ENCODE data around the gene PLSCR1. TPM values are rescaled to one million over a fixed set of nuclear protein-coding genes. Genes with fewer than 3 reads are reported as not detected.

The PLSCR1 gene
- total RNA-seq, 1 experiment from 2014 or later: 60.1 TPM

DNA sequence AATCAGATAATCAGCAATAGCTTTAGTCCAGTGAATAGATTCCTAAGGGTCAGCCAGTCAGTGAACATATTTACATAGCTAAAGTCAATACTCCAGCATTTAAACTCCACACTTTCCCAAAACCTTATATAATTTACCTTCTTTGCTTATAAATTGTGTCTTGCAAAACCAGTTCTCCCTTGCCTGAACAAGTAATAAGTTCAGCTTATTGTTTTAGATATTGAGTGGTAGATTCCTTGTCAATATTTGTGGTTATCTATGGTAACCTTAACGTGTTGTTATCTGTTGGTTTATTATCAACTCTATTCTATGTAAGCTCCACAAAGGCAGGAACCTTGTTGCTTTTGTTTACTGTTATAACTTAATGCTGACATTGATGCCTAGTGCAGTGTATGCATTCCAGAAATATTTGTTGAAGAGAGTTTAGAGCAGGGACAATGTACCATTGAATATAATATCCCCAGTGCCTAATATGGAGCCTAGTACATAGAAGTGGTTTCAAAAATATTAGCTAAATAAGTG lies 36.7 kb upstream of the PLSCR1 start:
- no TSS peak for BruUV-seq (replicated peaks)

DNA sequence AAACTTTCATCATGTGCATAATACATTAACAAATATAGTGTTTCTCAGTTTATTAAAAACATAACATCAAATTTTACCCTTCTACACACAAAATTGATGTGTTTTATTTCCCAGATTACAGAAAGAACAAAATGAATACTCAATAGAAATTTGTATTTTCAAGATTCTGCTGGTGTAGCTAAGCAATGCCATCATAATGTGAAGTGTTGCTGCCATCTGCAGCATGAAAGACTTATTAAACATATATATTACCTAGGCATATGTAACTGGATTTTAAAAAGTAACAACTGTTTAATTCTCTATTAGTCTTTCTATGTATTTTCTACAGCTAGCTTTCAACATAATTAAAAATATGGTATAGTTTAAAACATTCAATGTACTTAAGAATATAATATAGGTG lies 33.3 kb upstream of the PLSCR1 start:
- Histone ChIP-seq H3F3A (ENCODE audit: insufficient read depth, low read depth) (no peaks in the 10 kb centered on the region), H3K79me2 (ENCODE audit: low read depth) (no peaks in the 10 kb centered on the region), H3K9me3 (ENCODE audit: insufficient read depth, low read depth) (0 out of 2 replicates have a peak, but pooled peaks cover 3% of the 10 kb centered on the region), H3K9me2 (ENCODE audit: insufficient read depth) (no peaks in the 10 kb centered on the region), H3K27me3 (ENCODE audit: insufficient read depth, low read depth) (no peaks in the 10 kb centered on the region), H2AFZ (no peak overlapping the region), H4K20me1 (ENCODE audit: insufficient read depth) (no peaks in the 10 kb centered on the region), H3K36me3 (ENCODE audit: low read depth) (no peaks in the 10 kb centered on the region), H3K4me2 (no peak overlapping the region), H3K4me1 (replicated peaks; ENCODE audit: insufficient read depth) (no peaks in the 10 kb centered on the region), H3K27ac (no peak overlapping the region), H3K4me3 (no peak overlapping the region)
- ChIA-PET CTCF (interaction anchor here (0.5 to 2.0 kb wide), 6 partner anchors 16 to 1601 kb away, joined by 3 to 20 read pairs (median 4); no protein-coding TSS in a partner anchor), POLR2A (ENCODE audit: unreplicated experiment) (interaction anchor here (0.6 kb wide), 1 partner anchor 497 kb away, joined by 5 read pairs; no protein-coding TSS in a partner anchor)
- no TSS peak for BruUV-seq (replicated peaks)
- intact Hi-C loops (cut with micrococcal nuclease; ENCODE audit: unreplicated experiment): loop anchor here (1.0 to 10.0 kb wide), 6 partner anchors 75 to 783 kb away; no protein-coding TSS in a partner anchor
- peak in 1 of 2 experiments; percentile 12 for DNase-seq
- TF ChIP-seq, protein P1, sequence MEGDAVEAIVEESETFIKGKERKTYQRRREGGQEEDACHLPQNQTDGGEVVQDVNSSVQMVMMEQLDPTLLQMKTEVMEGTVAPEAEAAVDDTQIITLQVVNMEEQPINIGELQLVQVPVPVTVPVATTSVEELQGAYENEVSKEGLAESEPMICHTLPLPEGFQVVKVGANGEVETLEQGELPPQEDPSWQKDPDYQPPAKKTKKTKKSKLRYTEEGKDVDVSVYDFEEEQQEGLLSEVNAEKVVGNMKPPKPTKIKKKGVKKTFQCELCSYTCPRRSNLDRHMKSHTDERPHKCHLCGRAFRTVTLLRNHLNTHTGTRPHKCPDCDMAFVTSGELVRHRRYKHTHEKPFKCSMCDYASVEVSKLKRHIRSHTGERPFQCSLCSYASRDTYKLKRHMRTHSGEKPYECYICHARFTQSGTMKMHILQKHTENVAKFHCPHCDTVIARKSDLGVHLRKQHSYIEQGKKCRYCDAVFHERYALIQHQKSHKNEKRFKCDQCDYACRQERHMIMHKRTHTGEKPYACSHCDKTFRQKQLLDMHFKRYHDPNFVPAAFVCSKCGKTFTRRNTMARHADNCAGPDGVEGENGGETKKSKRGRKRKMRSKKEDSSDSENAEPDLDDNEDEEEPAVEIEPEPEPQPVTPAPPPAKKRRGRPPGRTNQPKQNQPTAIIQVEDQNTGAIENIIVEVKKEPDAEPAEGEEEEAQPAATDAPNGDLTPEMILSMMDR (conservative IDR thresholded peaks at IDR 0.05): peak; percentile 67
- no peak for TF ChIP-seq EZH2 (IDR thresholded peaks at IDR 0.05; ENCODE audit: low read depth)

More for the DNA sequence above, 36.7 kb upstream of the PLSCR1 start:
- Histone ChIP-seq H3F3A (ENCODE audit: insufficient read depth, low read depth) (no peaks in the 10 kb centered on the region), H4K20me1 (ENCODE audit: insufficient read depth) (no peaks in the 10 kb centered on the region), H3K4me3 (no peak overlapping the region), H3K27ac (no peak overlapping the region), H3K9me3 (ENCODE audit: insufficient read depth, low read depth) (0 out of 2 replicates have a peak, but pooled peaks cover 7% of the 10 kb centered on the region), H3K4me2 (no peak overlapping the region), H3K4me1 (replicated peaks; ENCODE audit: insufficient read depth) (no peaks in the 10 kb centered on the region), H3K9me2 (ENCODE audit: insufficient read depth) (no peaks in the 10 kb centered on the region), H3K79me2 (ENCODE audit: low read depth) (no peaks in the 10 kb centered on the region), H3K27me3 (ENCODE audit: insufficient read depth, low read depth) (no peaks in the 10 kb centered on the region), H2AFZ (no peak overlapping the region), H3K36me3 (ENCODE audit: low read depth) (no peaks in the 10 kb centered on the region)
- intact Hi-C loops (cut with micrococcal nuclease; ENCODE audit: unreplicated experiment): no loop called here
- CTCF ChIA-PET: no interaction called here
- no peak for DNase-seq
- POLR2A ChIA-PET (ENCODE audit: unreplicated experiment): no interaction called here
- TF ChIP-seq EZH2 (IDR thresholded peaks at IDR 0.05; ENCODE audit: low read depth): no peak
- TF ChIP-seq, protein P1 (conservative IDR thresholded peaks at IDR 0.05): no peak

DNA sequence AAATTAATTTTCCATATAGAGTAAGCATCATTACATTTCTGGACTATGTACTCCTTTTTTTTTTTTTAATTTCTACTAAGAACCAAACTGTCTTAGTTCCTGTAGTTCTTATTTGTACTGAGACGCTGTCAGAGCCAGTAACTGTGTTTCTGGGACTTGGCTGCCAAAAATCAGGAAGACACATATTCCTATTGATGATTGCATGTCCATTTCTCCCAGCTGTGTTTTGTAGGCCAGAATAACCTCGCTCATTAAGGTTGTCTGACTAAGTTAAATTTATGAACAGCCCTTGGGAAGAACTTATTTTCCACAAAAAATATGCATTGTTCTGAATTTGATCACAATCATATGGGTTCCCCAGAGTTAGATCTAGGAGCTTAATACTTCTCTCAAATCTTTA lies 31.2 kb upstream of the PLSCR1 start:
- no TSS peak for BruUV-seq (replicated peaks)
- Histone ChIP-seq H3K79me2 (ENCODE audit: low read depth) (no peaks in the 10 kb centered on the region), H3K9me3 (ENCODE audit: insufficient read depth, low read depth) (no peaks in the 10 kb centered on the region), H3K9me2 (ENCODE audit: insufficient read depth) (no peaks in the 10 kb centered on the region), H3F3A (ENCODE audit: insufficient read depth, low read depth) (no peaks in the 10 kb centered on the region), H4K20me1 (ENCODE audit: insufficient read depth) (no peaks in the 10 kb centered on the region), H3K27ac (no peak overlapping the region), H3K4me1 (replicated peaks; ENCODE audit: insufficient read depth) (no peaks in the 10 kb centered on the region), H3K27me3 (ENCODE audit: insufficient read depth, low read depth) (no peaks in the 10 kb centered on the region), H3K36me3 (ENCODE audit: low read depth) (no peaks in the 10 kb centered on the region), H3K4me2 (no peak overlapping the region), H3K4me3 (no peak overlapping the region), H2AFZ (no peak overlapping the region)
- TF ChIP-seq, protein P1 (conservative IDR thresholded peaks at IDR 0.05): no peak
- no peak for TF ChIP-seq EZH2 (IDR thresholded peaks at IDR 0.05; ENCODE audit: low read depth)
- POLR2A ChIA-PET (ENCODE audit: unreplicated experiment): no interaction called here
- intact Hi-C loops (cut with micrococcal nuclease; ENCODE audit: unreplicated experiment): loop anchor here (2.0 to 10.0 kb wide), 4 partner anchors 73 to 781 kb away; no protein-coding TSS in a partner anchor
- DNase-seq: no peak
- CTCF ChIA-PET: no interaction called here

Data from PC-9 (cell line).